Omental fat pad (tissue), 4 donors: ENCODE data around the gene TANC1. TPM values are rescaled to one million over a fixed set of nuclear protein-coding genes. Genes with fewer than 3 reads are reported as not detected.

Experiments used
- ATAC-seq: fragments of 150-250 bp; one replicate; pipeline ENCODE4 v1.9.1; 2016; ENCODE audit warnings: mild to moderate bottlenecking, moderate library complexity; ENCODE audit not compliant: low FRiP score
- DNase-seq: peaks from one replicate; pipeline ENCODE4 v3.0.0-alpha.2; 2019; ENCODE audit warnings: low spot score
- CTCF ChIP-seq, 3 donors: fragments of 450-650 bp; IDR thresholded peaks; one replicate each; pipeline ENCODE4 v1.5.1; 2016 to 2017; ENCODE audit warnings: antibody characterized with exemption in 3 of 3, mild to moderate bottlenecking in 3 of 3, moderate library complexity in 2 of 3
- total RNA-seq, 4 donors: library from RNA; depleted of rRNA; stranded (reverse); fragments of >200 nt; gene quantifications; one replicate each; pipeline ENCODE4 v1.1.0, GENCODE V29; 2016

Gene TANC1
- total RNA-seq, 4 donors from 2014 or later, result 26.4 to 72.5 (median 34.9) TPM

GRCh38 chr2:159199236-159199635 lies 230.8 kb downstream of the TANC1 start:
- no peak for DNase-seq
- no peak for ATAC-seq
- TF ChIP-seq CTCF (IDR thresholded peaks at IDR 0.05), result no peak

GRCh38 chr2:159199761-159200465 lies 231.5 kb downstream of the TANC1 start:
- no peak for TF ChIP-seq CTCF (IDR thresholded peaks at IDR 0.05)
- DNase-seq, result no peak
- ATAC-seq, result no peak

- ATAC-seq (no peak), DNase-seq (no peak)
- TF ChIP-seq CTCF (IDR thresholded peaks at IDR 0.05), result no peak
Observed at GRCh38 chr2:159200498-159200897, 232.1 kb downstream of the TANC1 start.

- no peak for DNase-seq
- ATAC-seq, result no peak
Observed at GRCh38 chr2:159201360-159202063, 233.1 kb downstream of the TANC1 start.

GRCh38 chr2:159202568-159203071 lies 234.2 kb downstream of the TANC1 start:
- ATAC-seq (peak; percentile 46), DNase-seq (no peak)
- no peak for TF ChIP-seq CTCF (IDR thresholded peaks at IDR 0.05)

More at GRCh38 chr2:159201360-159202063, 233.1 kb downstream of the TANC1 start:
- TF ChIP-seq CTCF (IDR thresholded peaks at IDR 0.05), result no peak

- ATAC-seq (no peak), DNase-seq (no peak)
- no peak for TF ChIP-seq CTCF (IDR thresholded peaks at IDR 0.05)
Observed at GRCh38 chr2:159204381-159205144, 236.1 kb downstream of the TANC1 start.
